B cell (primary cell): ENCODE results near the gene HOXB8. TPM values are rescaled to one million over a fixed set of nuclear protein-coding genes. Genes with fewer than 3 reads are reported as not detected.
A peak's percentile ranks its signal among the peaks of the same experiment; 100 is the strongest.

Experiments
- ATAC-seq: fragments of 200-7000 bp; cut with Tn5 transposase; one replicate; pipeline ENCODE4 v1.10.0; 2021; ENCODE audit warnings: low read depth, mild to moderate bottlenecking, moderate number of reproducible peaks, moderate library complexity
- CTCF ChIA-PET: fragments of 350-600 bp; sonication (Branson Sonifier 250); formaldehyde crosslinking; loops from one replicate; lab custom pipeline; 2021; ENCODE audit warnings: antibody characterized with exemption, inconsistent platforms; lab: Charles Lee
- POLR2A ChIA-PET: fragments of 350-600 bp; sonication (Branson Sonifier 250); formaldehyde crosslinking; loops from one replicate; lab custom pipeline; 2021; ENCODE audit warnings: antibody characterized with exemption; lab: Charles Lee
- DNase-seq: peaks from one replicate; pipeline ENCODE4 v3.0.0; 2013
- H2AFZ ChIP-seq: 2 replicates; pipeline ENCODE4 v1.6.1; 2012; ENCODE audit warnings: mild to moderate bottlenecking, low read depth, low read length; ENCODE audit not compliant: insufficient read depth, poor library complexity, severe bottlenecking
- H3K27ac ChIP-seq, 2 donors: 1 replicate in 1 of 2; 2 replicates in 1 of 2; pipeline ENCODE4 v1.5.1; 2012 to 2013; ENCODE audit warnings: low read length in 2 of 2, mild to moderate bottlenecking in 2 of 2, moderate library complexity in 1 of 2
- H3K27me3 ChIP-seq, 4 experiments: fragments of 200-600 bp in 1 of 4; sonication (generic) in 1 of 4; replicated peaks in 1 of 4; 1 replicate in 2 of 4; 2 replicates in 2 of 4; pipeline versions ENCODE4 v1.6.1 to v1.7.0; 2013 to 2016; ENCODE audit warnings: low read length in 3 of 4, mild to moderate bottlenecking in 2 of 4, mixed read lengths in 1 of 4, moderate library complexity in 1 of 4; ENCODE audit not compliant: insufficient read depth in 4 of 4, control insufficient read depth in 3 of 4; ENCODE audit errors: control extremely low read depth in 1 of 4
- H3K36me3 ChIP-seq, 2 experiments: replicated peaks in 1 of 2; 1 replicate in 1 of 2; 2 replicates in 1 of 2; pipeline versions ENCODE4 v1.6.1 to v1.7.1; 2013; ENCODE audit warnings: low read length in 1 of 2; ENCODE audit not compliant: insufficient read depth in 2 of 2, control insufficient read depth in 1 of 2; ENCODE audit errors: control extremely low read depth in 1 of 2, extremely low read depth in 1 of 2
- H3K4me1 ChIP-seq, 2 donors: fragments of 200-600 bp in 1 of 2; sonication (generic) in 1 of 2; 1 replicate in 1 of 2; 2 replicates in 1 of 2; pipeline versions ENCODE4 v1.5.1 to v1.6.1; 2013 to 2017; ENCODE audit warnings: low read length in 2 of 2; ENCODE audit not compliant: control insufficient read depth in 2 of 2, insufficient read depth in 2 of 2
- H3K4me2 ChIP-seq: replicated peaks from 2 replicates; pipeline ENCODE3; 2012; ENCODE audit warnings: mild to moderate bottlenecking, low read depth, low read length; ENCODE audit not compliant: poor library complexity, severe bottlenecking
- H3K4me3 ChIP-seq, 5 experiments: fragments of 200-600 bp in 1 of 5; sonication (generic) in 1 of 5; 1 replicate in 3 of 5; 2 replicates in 2 of 5; pipeline versions ENCODE4 v1.5.1 to v1.7.0; 2011 to 2016; ENCODE audit warnings: low read length in 4 of 5, mild to moderate bottlenecking in 4 of 5, low read depth in 2 of 5, control low read depth in 1 of 5, moderate library complexity in 1 of 5; ENCODE audit not compliant: insufficient read depth in 1 of 5; ENCODE audit errors: control extremely low read depth in 1 of 5, extremely low read depth in 1 of 5
- H3K79me2 ChIP-seq: fragments of 200-600 bp; sonication (generic); one replicate; pipeline ENCODE4 v1.6.0; 2016; ENCODE audit warnings: low read length; ENCODE audit not compliant: control insufficient read depth, insufficient read depth
- H3K9ac ChIP-seq: fragments of 200-600 bp; sonication (generic); 2 replicates; pipeline ENCODE4 v1.6.1; 2017; ENCODE audit warnings: mild to moderate bottlenecking, low read length, moderate library complexity
- H3K9me3 ChIP-seq, 3 donors: one replicate each; pipeline versions ENCODE4 v1.6.1 to v1.7.1; 2013; ENCODE audit warnings: low read length in 2 of 3; ENCODE audit not compliant: control insufficient read depth in 2 of 3, insufficient read depth in 1 of 3; ENCODE audit errors: control extremely low read depth in 1 of 3
- H4K20me1 ChIP-seq: 2 replicates; pipeline ENCODE4 v1.6.0; 2012; ENCODE audit warnings: mild to moderate bottlenecking, low read length; ENCODE audit not compliant: insufficient read depth, control insufficient read depth, poor library complexity, severe bottlenecking
- H3K27ac Mint-ChIP-seq: one replicate; pipeline ENCODE4 v1.8.0; 2021; ENCODE audit warnings: mixed read lengths
- H3K27me3 Mint-ChIP-seq: one replicate; pipeline ENCODE4 v1.8.0; 2021; ENCODE audit warnings: mixed read lengths
- H3K4me1 Mint-ChIP-seq: one replicate; pipeline ENCODE4 v1.8.0; 2021; ENCODE audit warnings: mixed read lengths
- H3K4me3 Mint-ChIP-seq: one replicate; pipeline ENCODE4 v1.8.0; 2021; ENCODE audit warnings: mixed read lengths
- H3K9me3 Mint-ChIP-seq: one replicate; pipeline ENCODE4 v1.8.0; 2022; ENCODE audit warnings: mixed read lengths; ENCODE audit not compliant: insufficient read depth
- EZH2 ChIP-seq: IDR thresholded peaks from 2 replicates; pipeline ENCODE4 v1.6.1; 2012; ENCODE audit warnings: borderline replicate concordance, low read depth, mild to moderate bottlenecking, moderate library complexity, low read length; ENCODE audit not compliant: insufficient read depth, poor library complexity, severe bottlenecking
- WGBS: methylation state at CpG from one replicate; pipeline ENCODE4 v1.1.5; 2013; ENCODE audit warnings: missing lambda C conversion rate; ENCODE audit not compliant: insufficient coverage; 5-methylcytosine and 5-hydroxymethylcytosine counted together
- intact Hi-C: fragments of 100-400 bp; cut with micrococcal nuclease; formaldehyde crosslinking; loops from one replicate; pipeline ENCODE4 v1.10.0; 2022
- polyA plus RNA-seq: library from polyadenylated mRNA; depleted of rRNA; stranded (reverse); fragments of >200 nt; gene quantifications from 2 replicates; pipeline ENCODE4 v1.2.3, GENCODE V29; 2012
- total RNA-seq, 2 donors: library from RNA; stranded (reverse); fragments of 120-200 nt in 1 of 2; gene quantifications; 1 replicate in 1 of 2; 2 replicates in 1 of 2; pipeline versions ENCODE4 v1.2.3 to v1.2.4, GENCODE V29; 2013 to 2022
- TF ChIP-seq, protein P1 (sequence below): fragments of 200-600 bp; IDR thresholded peaks from one replicate; pipeline ENCODE4 v1.8.0; 2022; ENCODE audit warnings: antibody characterized with exemption, mild to moderate bottlenecking

HOXB8 gene
- total and polyA plus RNA-seq, 2 donors (not counting 1 experiment from before 2014, with no cell fraction given): not detected

- Histone ChIP-seq H3K9me3 (peaks cover 0 to 15% (median 0%) of the 10 kb centered on the region in 3 donors), H2AFZ (peak overlapping the region; percentile 55), H4K20me1 (no peaks in the 10 kb centered on the region), H3K79me2 (no peaks in the 10 kb centered on the region), H3K27me3 (peaks cover 0 to 97% (median 71%) of the 10 kb centered on the region in 4 experiments), H3K4me2 (peak overlapping the region; percentile 56), H3K4me1 (peaks cover 20 to 36% of the 10 kb centered on the region in 2 donors), H3K4me3 (no peak overlapping the region), H3K9ac (no peak overlapping the region), H3K36me3 (no peaks in the 10 kb centered on the region), H3K27ac (no peak overlapping the region)
- Mint-ChIP-seq H3K4me3 (peak overlapping the region; percentile 49), H3K9me3 (no peaks in the 10 kb centered on the region), H3K4me1 (peaks cover 12% of the 10 kb centered on the region), H3K27me3 (peaks cover 92% of the 10 kb centered on the region), H3K27ac (no peak overlapping the region)
- 74% methylated on average over 35 of the region's 35 CpGs for WGBS
- intact Hi-C loops: no loop called here
- ATAC-seq (no peak), DNase-seq (no peak)
- ChIA-PET CTCF (interaction anchor here (2.2 kb wide), 1 partner anchor 11 kb away, joined by 6 read pairs; no protein-coding TSS in a partner anchor), POLR2A (no interaction called here)
- TF ChIP-seq EZH2: no peak
- TF ChIP-seq, protein P1, sequence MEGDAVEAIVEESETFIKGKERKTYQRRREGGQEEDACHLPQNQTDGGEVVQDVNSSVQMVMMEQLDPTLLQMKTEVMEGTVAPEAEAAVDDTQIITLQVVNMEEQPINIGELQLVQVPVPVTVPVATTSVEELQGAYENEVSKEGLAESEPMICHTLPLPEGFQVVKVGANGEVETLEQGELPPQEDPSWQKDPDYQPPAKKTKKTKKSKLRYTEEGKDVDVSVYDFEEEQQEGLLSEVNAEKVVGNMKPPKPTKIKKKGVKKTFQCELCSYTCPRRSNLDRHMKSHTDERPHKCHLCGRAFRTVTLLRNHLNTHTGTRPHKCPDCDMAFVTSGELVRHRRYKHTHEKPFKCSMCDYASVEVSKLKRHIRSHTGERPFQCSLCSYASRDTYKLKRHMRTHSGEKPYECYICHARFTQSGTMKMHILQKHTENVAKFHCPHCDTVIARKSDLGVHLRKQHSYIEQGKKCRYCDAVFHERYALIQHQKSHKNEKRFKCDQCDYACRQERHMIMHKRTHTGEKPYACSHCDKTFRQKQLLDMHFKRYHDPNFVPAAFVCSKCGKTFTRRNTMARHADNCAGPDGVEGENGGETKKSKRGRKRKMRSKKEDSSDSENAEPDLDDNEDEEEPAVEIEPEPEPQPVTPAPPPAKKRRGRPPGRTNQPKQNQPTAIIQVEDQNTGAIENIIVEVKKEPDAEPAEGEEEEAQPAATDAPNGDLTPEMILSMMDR: no peak
These were observed 18.2 kb upstream of the HOXB8 start for GRCh38 chr17:48633266-48633677.

DNA sequence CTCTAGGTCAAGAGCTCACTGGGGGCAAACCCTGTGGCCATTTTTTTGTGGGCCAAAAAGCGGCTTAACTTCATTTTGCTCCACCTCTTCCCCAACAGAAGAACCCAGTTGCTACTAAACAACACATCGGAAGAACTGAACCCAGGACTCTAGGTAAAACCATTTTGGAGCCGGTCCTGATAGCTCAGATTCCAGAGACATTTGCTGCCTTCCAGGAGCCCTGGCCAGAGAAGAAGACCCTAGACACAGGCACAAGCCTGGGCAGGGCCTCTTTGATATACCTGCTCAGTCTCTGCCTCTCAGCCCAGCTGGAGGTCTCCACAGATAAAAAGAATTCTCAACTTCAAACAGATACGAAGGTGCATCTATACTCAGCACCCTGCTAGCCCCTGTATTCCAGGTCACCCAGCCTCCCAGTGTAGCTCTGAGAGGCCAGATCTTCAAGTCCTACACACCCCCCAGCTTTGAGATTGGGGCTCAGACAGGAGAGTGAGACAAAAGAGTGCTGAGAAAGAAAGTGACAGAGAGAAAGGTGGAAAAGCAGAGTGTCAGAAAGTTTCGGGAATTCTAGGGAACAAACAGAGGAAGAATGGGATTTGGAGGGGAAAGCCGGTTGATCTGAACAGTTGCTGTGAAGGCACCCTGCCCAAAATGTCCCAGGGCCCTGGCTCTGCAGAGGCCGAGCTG lies 17.6 kb upstream of the HOXB8 start:
- TF ChIP-seq EZH2: no peak
- TF ChIP-seq, protein P1: no peak
- DNase-seq: no peak
- no peak overlapping the region for H3K9ac ChIP-seq

More for the DNA sequence above, 17.6 kb upstream of the HOXB8 start:
- 89% methylated on average over 6 of the region's 7 CpGs for WGBS
- Histone ChIP-seq H3K27me3 (peaks cover 0 to 98% (median 75%) of the 10 kb centered on the region in 4 experiments), H4K20me1 (no peaks in the 10 kb centered on the region), H3K4me3 (no peak overlapping the region), H3K36me3 (no peaks in the 10 kb centered on the region), H3K79me2 (no peaks in the 10 kb centered on the region), H2AFZ (no peak overlapping the region), H3K4me1 (peaks cover 20 to 36% of the 10 kb centered on the region in 2 donors), H3K4me2 (no peak overlapping the region), H3K9me3 (peaks cover 0 to 15% (median 0%) of the 10 kb centered on the region in 3 donors), H3K27ac (no peak overlapping the region)
- intact Hi-C loops: no loop called here
- CTCF ChIA-PET: interaction anchor here (0.5 to 2.2 kb wide), 4 partner anchors 10 to 274 kb away, joined by 3 to 6 read pairs (median 4); no protein-coding TSS in a partner anchor
- peak overlapping the region; percentile 42 for H3K4me3 Mint-ChIP-seq
- no peak overlapping the region for H3K27ac Mint-ChIP-seq
- H3K4me1 Mint-ChIP-seq: peaks cover 12% of the 10 kb centered on the region
- POLR2A ChIA-PET: no interaction called here
- peaks cover 92% of the 10 kb centered on the region for H3K27me3 Mint-ChIP-seq
- no peak for ATAC-seq
- H3K9me3 Mint-ChIP-seq: no peaks in the 10 kb centered on the region
